PFSK-1 (cell line): ENCODE measurements around the gene PCDHGA12.

Experiments used
- FOXP2 ChIP-seq: optimal IDR thresholded peaks from 2 replicates; pipeline ENCODE3; 2011; ENCODE audit warnings: borderline replicate concordance, control low read depth, inconsistent platforms; ENCODE audit not compliant: insufficient read depth; ENCODE audit errors: extremely low read length, extremely low read depth
- POLR2AphosphoS5 ChIP-seq: IDR thresholded peaks from 2 replicates; pipeline ENCODE4 v1.6.1; 2012; ENCODE audit warnings: low read depth, mild to moderate bottlenecking, control low read depth, low read length, moderate library complexity
- REST ChIP-seq, 2 experiments: IDR thresholded peaks; 2 replicates each; pipeline versions ENCODE4 v1.6.1 to v1.8.0; 2011 to 2012; ENCODE audit warnings: low read depth in 2 of 2, low read length in 2 of 2, control low read depth in 1 of 2, inconsistent platforms in 1 of 2, mild to moderate bottlenecking in 1 of 2, moderate library complexity in 1 of 2; ENCODE audit not compliant: insufficient read depth in 1 of 2
- SIN3A ChIP-seq: IDR thresholded peaks from 2 replicates; pipeline ENCODE4 v1.6.1; 2012; ENCODE audit warnings: mild to moderate bottlenecking, low read length, moderate library complexity, borderline replicate concordance; ENCODE audit not compliant: insufficient read depth
- TAF1 ChIP-seq: IDR thresholded peaks from 2 replicates; pipeline ENCODE4 v1.6.1; 2012; ENCODE audit warnings: low read length, control low read depth, borderline replicate concordance; ENCODE audit not compliant: insufficient read depth

The PCDHGA12 gene

DNA sequence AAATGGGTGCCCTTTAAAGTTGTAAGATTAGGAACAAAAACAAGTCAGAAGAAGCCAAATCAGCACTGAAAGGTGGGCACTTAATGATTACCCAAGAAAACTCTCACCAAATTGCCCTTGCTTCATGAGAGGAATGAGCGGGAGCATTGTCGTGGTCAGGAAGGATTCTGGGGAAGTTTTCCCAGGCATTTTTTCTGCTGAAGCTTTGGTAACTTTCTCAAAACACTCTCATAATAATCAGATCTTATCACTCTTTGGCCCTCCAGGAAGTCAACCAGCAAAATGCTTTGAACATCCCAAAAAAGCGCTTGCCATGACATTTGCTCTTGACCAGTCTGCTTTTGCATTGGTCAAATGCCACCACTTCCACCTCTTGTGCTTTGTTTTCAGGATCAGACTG lies 35.0 kb downstream of the PCDHGA12 start:
- TF ChIP-seq TAF1 (no peak), FOXP2 (no peak), REST (IDR thresholded peaks at IDR 0.05; ENCODE audit: insufficient read depth in 1 of 2, low read depth in 2 of 2, low read length in 2 of 2) (no peak), POLR2AphosphoS5 (no peak), SIN3A (no peak)

DNA sequence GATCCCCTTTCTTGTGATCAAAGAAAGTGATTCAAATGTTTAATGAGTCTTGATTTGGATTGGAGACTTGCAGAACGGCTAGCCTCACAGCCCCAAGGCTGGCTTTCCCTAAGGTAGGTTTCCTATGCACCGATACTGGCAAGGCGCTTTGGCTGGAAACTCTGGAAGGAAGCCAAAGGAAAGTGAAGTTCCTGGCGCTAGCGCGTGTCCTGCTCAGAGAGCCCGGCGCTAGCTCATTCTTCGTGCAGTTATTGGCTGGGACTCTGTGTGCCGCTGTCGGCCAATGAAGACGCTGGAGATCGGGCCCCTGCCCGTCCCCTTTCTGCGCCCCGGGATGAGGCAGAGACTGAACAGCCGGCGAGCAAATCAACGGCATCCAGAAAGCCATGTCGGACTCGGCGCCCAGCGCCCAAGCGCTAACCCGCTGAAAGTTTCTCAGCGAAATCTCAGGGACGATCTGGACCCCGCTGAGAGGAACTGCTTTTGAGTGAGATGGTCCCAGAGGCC lies 45.4 kb downstream of the PCDHGA12 start, which contains the start of gene PCDHGC3:
Gene PCDHGC3 (plus strand): TSS at position 342 of the 507 bp plus-strand sequence. CDS start 151 bp downstream, at position 493.
- TF ChIP-seq TAF1 (peak; percentile 20; the same call in 1 of the 2 replicates), REST (IDR thresholded peaks at IDR 0.05; ENCODE audit: insufficient read depth in 1 of 2, low read depth in 2 of 2, low read length in 2 of 2) (no peak; a peak in 1 of 4 replicates), SIN3A (0 out of 2 replicates have a peak, but pooled peaks have one; percentile 67), POLR2AphosphoS5 (peak; percentile 52; the same call in 1 of the 2 replicates), FOXP2 (peak; percentile 26)

DNA sequence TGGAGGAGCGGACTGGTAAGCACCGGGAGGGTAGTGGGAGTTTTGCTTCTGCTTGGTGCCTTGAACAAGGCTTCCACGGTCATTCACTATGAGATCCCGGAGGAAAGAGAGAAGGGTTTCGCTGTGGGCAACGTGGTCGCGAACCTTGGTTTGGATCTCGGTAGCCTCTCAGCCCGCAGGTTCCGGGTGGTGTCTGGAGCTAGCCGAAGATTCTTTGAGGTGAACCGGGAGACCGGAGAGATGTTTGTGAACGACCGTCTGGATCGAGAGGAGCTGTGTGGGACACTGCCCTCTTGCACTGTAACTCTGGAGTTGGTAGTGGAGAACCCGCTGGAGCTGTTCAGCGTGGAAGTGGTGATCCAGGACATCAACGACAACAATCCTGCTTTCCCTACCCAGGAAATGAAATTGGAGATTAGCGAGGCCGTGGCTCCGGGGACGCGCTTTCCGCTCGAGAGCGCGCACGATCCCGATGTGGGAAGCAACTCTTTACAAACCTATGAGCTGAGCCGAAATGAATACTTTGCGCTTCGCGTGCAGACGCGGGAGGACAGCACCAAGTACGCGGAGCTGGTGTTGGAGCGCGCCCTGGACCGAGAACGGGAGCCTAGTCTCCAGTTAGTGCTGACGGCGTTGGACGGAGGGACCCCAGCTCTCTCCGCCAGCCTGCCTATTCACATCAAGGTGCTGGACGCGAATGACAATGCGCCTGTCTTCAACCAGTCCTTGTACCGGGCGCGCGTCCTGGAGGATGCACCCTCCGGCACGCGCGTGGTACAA lies 46.0 kb downstream of the PCDHGA12 start:
- TF ChIP-seq REST (IDR thresholded peaks at IDR 0.05; ENCODE audit: insufficient read depth in 1 of 2, low read depth in 2 of 2, low read length in 2 of 2), result peak; percentile 11 to 52; a peak in 2 of 4 replicates
- TF ChIP-seq POLR2AphosphoS5, result 0 out of 2 replicates have a peak, but pooled peaks have one; percentile 16
- no peak for TF ChIP-seq TAF1
- TF ChIP-seq FOXP2, result peak; percentile 24

- TF ChIP-seq FOXP2, result no peak
- TF ChIP-seq POLR2AphosphoS5, result no peak
- TF ChIP-seq REST (IDR thresholded peaks at IDR 0.05; ENCODE audit: insufficient read depth in 1 of 2, low read depth in 2 of 2, low read length in 2 of 2), result no peak
- TF ChIP-seq SIN3A, result no peak
- no peak for TF ChIP-seq TAF1
Observed at GRCh38 chr5:141477044-141477575, 46.8 kb downstream of the PCDHGA12 start.
